Measurements from ENCODE around the gene NOL12. TPM values are rescaled to one million over a fixed set of nuclear protein-coding genes. Genes with fewer than 3 reads are reported as not detected.
A peak's percentile ranks its signal among the peaks of the same experiment; 100 is the strongest.

The NOL12 gene
- polyA plus RNA-seq, 1 donor from 2014 or later, result 90.0 TPM

DNA sequence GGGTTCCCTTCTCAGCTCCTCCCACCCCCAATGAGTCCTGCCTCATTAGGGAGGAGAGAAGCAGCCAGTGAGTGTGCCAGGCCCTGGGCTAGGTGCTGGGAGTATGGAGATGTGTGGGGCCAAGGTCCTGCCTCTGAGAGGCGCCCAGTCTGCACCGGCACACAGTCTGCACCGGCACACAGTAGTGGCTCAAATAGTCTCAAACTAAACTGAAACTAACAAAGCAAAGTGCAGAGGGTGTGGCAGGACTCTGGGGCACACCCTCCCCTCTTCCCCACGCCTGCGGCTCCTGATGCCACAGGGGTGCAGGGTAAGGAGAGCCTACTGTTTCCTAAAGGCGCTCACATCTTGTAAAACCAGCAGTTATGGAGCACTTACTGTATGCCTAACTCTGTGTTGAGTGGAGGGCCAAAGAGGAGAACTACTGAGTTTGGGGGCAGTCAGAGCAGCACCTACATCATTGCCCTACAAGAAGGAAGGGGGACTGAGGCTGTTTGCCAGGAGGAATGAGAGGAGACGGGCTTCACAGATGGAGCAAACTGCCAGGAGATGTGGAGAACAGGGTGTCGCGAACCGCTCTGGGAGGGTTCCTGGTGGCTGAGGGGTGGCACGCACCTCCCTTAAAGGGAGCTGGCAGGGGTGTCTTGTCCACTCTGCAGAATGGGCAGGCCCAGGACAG is 47.6 kb upstream of the NOL12 start:
- H3K36me3 ChIP-seq (ENCODE audit: insufficient read depth, low read length), result no peaks in the 10 kb centered on the region
- no peak overlapping the region for H3K4me3 ChIP-seq (ENCODE audit: low read length)
- no peaks in the 10 kb centered on the region for H3F3A ChIP-seq (ENCODE audit: insufficient read depth, low read length, poor library complexity, severe bottlenecking)
- no peaks in the 10 kb centered on the region for H3K9me3 ChIP-seq (ENCODE audit: low read length)
- H3K4me2 ChIP-seq (ENCODE audit: low read length), result no peak overlapping the region
- H3K9me2 ChIP-seq (ENCODE audit: insufficient read depth, low read length), result no peaks in the 10 kb centered on the region
- peaks cover 15% of the 10 kb centered on the region for H3K27me3 ChIP-seq (ENCODE audit: insufficient read depth, low read depth, low read length)
- no peak overlapping the region for H3K9ac ChIP-seq (ENCODE audit: low read length)
- TF ChIP-seq, protein P1, sequence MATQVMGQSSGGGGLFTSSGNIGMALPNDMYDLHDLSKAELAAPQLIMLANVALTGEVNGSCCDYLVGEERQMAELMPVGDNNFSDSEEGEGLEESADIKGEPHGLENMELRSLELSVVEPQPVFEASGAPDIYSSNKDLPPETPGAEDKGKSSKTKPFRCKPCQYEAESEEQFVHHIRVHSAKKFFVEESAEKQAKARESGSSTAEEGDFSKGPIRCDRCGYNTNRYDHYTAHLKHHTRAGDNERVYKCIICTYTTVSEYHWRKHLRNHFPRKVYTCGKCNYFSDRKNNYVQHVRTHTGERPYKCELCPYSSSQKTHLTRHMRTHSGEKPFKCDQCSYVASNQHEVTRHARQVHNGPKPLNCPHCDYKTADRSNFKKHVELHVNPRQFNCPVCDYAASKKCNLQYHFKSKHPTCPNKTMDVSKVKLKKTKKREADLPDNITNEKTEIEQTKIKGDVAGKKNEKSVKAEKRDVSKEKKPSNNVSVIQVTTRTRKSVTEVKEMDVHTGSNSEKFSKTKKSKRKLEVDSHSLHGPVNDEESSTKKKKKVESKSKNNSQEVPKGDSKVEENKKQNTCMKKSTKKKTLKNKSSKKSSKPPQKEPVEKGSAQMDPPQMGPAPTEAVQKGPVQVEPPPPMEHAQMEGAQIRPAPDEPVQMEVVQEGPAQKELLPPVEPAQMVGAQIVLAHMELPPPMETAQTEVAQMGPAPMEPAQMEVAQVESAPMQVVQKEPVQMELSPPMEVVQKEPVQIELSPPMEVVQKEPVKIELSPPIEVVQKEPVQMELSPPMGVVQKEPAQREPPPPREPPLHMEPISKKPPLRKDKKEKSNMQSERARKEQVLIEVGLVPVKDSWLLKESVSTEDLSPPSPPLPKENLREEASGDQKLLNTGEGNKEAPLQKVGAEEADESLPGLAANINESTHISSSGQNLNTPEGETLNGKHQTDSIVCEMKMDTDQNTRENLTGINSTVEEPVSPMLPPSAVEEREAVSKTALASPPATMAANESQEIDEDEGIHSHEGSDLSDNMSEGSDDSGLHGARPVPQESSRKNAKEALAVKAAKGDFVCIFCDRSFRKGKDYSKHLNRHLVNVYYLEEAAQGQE (IDR thresholded peaks at IDR 0.05; ENCODE audit: borderline replicate concordance), result no peak
- no peak for TF ChIP-seq POLR2AphosphoS5 (IDR thresholded peaks at IDR 0.05)
- TF ChIP-seq TAF1 (IDR thresholded peaks at IDR 0.05; ENCODE audit: low read depth), result no peak
- TF ChIP-seq EP300 (conservative IDR thresholded peaks at IDR 0.05; ENCODE audit: poor library complexity, severe bottlenecking), result no peak
- no peak for TF ChIP-seq EZH2 (IDR thresholded peaks at IDR 0.05; ENCODE audit: borderline replicate concordance, insufficient read depth, low read length, poor library complexity, severe bottlenecking)
- TF ChIP-seq SMC3 (conservative IDR thresholded peaks at IDR 0.05; ENCODE audit: poor library complexity), result no peak
- TF ChIP-seq, protein P2, sequence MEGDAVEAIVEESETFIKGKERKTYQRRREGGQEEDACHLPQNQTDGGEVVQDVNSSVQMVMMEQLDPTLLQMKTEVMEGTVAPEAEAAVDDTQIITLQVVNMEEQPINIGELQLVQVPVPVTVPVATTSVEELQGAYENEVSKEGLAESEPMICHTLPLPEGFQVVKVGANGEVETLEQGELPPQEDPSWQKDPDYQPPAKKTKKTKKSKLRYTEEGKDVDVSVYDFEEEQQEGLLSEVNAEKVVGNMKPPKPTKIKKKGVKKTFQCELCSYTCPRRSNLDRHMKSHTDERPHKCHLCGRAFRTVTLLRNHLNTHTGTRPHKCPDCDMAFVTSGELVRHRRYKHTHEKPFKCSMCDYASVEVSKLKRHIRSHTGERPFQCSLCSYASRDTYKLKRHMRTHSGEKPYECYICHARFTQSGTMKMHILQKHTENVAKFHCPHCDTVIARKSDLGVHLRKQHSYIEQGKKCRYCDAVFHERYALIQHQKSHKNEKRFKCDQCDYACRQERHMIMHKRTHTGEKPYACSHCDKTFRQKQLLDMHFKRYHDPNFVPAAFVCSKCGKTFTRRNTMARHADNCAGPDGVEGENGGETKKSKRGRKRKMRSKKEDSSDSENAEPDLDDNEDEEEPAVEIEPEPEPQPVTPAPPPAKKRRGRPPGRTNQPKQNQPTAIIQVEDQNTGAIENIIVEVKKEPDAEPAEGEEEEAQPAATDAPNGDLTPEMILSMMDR (IDR thresholded peaks at IDR 0.05; ENCODE audit: poor library complexity, severe bottlenecking), result no peak
- TF ChIP-seq RAD21 (conservative IDR thresholded peaks at IDR 0.05), result no peak
- no peak for TF ChIP-seq MXI1 (conservative IDR thresholded peaks at IDR 0.05; ENCODE audit: poor library complexity, severe bottlenecking)
- H4K20me1 ChIP-seq (ENCODE audit: insufficient read depth), result no peaks in the 10 kb centered on the region
- no peak overlapping the region for H2AFZ ChIP-seq (ENCODE audit: low read depth, low read length)
- no peak overlapping the region for H3K27ac ChIP-seq (ENCODE audit: low read length)
- H3K79me2 ChIP-seq (replicated peaks; ENCODE audit: insufficient read depth, low read length), result no peaks in the 10 kb centered on the region

DNA sequence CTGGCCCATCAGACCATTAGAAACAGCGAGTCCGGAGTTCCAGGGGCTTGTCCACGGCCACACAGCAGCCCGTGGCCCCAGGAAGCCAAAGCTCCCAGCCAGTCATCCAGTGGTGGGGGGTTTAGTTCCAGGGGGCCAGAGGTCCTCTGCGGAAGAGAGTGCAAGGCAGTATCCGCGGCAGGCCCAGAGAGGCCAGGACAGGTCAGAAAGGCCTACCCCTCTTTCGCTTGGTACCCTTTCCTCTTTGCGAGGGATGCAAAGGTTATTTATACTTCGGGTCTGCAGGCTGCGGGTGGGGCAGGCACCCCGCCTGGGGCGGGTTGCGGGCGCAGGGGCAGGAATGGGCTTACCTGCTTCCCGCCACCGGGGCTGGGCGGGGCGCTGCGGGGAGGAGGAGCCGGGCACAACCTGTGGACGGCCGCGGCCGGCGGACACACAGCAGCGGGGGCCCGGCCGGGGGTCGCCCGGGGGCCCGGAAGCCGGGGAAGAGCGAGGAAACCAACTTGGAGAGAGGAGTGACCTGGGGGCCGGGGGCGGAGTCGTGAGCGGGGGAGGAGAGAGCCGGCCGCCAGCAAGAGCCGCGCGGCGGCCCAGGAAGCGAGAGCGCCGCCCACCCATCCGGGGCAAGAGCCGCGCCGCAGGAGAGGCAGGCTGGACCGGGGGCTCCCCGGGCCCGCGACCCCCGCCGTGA is 46.9 kb upstream of the NOL12 start, which contains the start of gene SH3BP1:
SH3BP1 (plus strand) TSS at position 600 of the 691 bp plus-strand sequence. CDS start 119 bp downstream, outside the sequence.
- Histone ChIP-seq H3K27ac (ENCODE audit: low read length) (no peak within 1 kb of the TSS), H4K20me1 (ENCODE audit: insufficient read depth) (no peaks in the 10 kb centered on the region)

More for the DNA sequence above, 46.9 kb upstream of the NOL12 start, which contains the start of gene SH3BP1:
- Histone ChIP-seq H3K36me3 (ENCODE audit: insufficient read depth, low read length) (no peaks in the 10 kb centered on the region), H2AFZ (ENCODE audit: low read depth, low read length) (no peak within 1 kb of the TSS), H3K9me2 (ENCODE audit: insufficient read depth, low read length) (no peaks in the 10 kb centered on the region), H3K27me3 (ENCODE audit: insufficient read depth, low read depth, low read length) (peaks cover 15% of the 10 kb centered on the region), H3K79me2 (replicated peaks; ENCODE audit: insufficient read depth, low read length) (no peaks in the 10 kb centered on the region), H3K4me3 (ENCODE audit: low read length) (peak within 1 kb of the TSS; percentile 47), H3K9ac (ENCODE audit: low read length) (no peak within 1 kb of the TSS), H3K4me2 (ENCODE audit: low read length) (no peak within 1 kb of the TSS), H3F3A (ENCODE audit: insufficient read depth, low read length, poor library complexity, severe bottlenecking) (no peaks in the 10 kb centered on the region), H3K9me3 (ENCODE audit: low read length) (no peaks in the 10 kb centered on the region)
- no peak for TF ChIP-seq EZH2 (IDR thresholded peaks at IDR 0.05; ENCODE audit: borderline replicate concordance, insufficient read depth, low read length, poor library complexity, severe bottlenecking)
- TF ChIP-seq, protein P1 (IDR thresholded peaks at IDR 0.05; ENCODE audit: borderline replicate concordance), result no peak
- no peak for TF ChIP-seq MXI1 (conservative IDR thresholded peaks at IDR 0.05; ENCODE audit: poor library complexity, severe bottlenecking)
- TF ChIP-seq, protein P2 (IDR thresholded peaks at IDR 0.05; ENCODE audit: poor library complexity, severe bottlenecking), result no peak
- no peak for TF ChIP-seq TAF1 (IDR thresholded peaks at IDR 0.05; ENCODE audit: low read depth)
